ENCODE data around the gene ROBO1.

The ROBO1 gene

GRCh38 chr3:79358327-79358726 is 409.5 kb downstream of the ROBO1 start:
- no peaks in the 10 kb centered on the region for H4K20me1 ChIP-seq (ENCODE audit: insufficient read depth, low read length)
- H3K4me1 ChIP-seq (ENCODE audit: low read length): no peaks in the 10 kb centered on the region
- TF ChIP-seq CTCF (IDR thresholded peaks at IDR 0.05; ENCODE audit: low read length) (no peak), EZH2 (optimal IDR thresholded peaks at IDR 0.05; ENCODE audit: low read depth, low read length) (no peak), EZH2phosphoT487 (IDR thresholded peaks at IDR 0.05; ENCODE audit: low read length) (no peak)
- H3K9me3 ChIP-seq (replicated peaks; ENCODE audit: insufficient read depth, low read length): no peaks in the 10 kb centered on the region
- no peak overlapping the region for H2AFZ ChIP-seq (ENCODE audit: low read length)
- no peaks in the 10 kb centered on the region for H3K79me2 ChIP-seq (ENCODE audit: low read length)
- H3K4me3 ChIP-seq (ENCODE audit: low read length): no peak overlapping the region
- DNase-seq: no peak
- H3K36me3 ChIP-seq (replicated peaks; ENCODE audit: insufficient read depth, low read length): no peaks in the 10 kb centered on the region
- no peak overlapping the region for H3K9ac ChIP-seq (ENCODE audit: low read length)
- no peaks in the 10 kb centered on the region for H3F3A ChIP-seq (ENCODE audit: insufficient read depth, low read length)
- no peak overlapping the region for H3K27ac ChIP-seq (ENCODE audit: low read length)
- no peak overlapping the region for H3K4me2 ChIP-seq (ENCODE audit: low read depth, low read length)
- no peaks in the 10 kb centered on the region for H3K27me3 ChIP-seq (replicated peaks; ENCODE audit: insufficient read depth, low read length)
- no peaks in the 10 kb centered on the region for H3K9me2 ChIP-seq (replicated peaks; ENCODE audit: insufficient read depth, low read length)

GRCh38 chr3:79354179-79354688 is 413.6 kb downstream of the ROBO1 start:
- Histone ChIP-seq H3F3A (ENCODE audit: insufficient read depth, low read length) (no peaks in the 10 kb centered on the region), H3K4me1 (ENCODE audit: low read length) (no peaks in the 10 kb centered on the region), H3K27me3 (replicated peaks; ENCODE audit: insufficient read depth, low read length) (no peaks in the 10 kb centered on the region), H3K9me2 (replicated peaks; ENCODE audit: insufficient read depth, low read length) (no peaks in the 10 kb centered on the region), H4K20me1 (ENCODE audit: insufficient read depth, low read length) (no peaks in the 10 kb centered on the region), H3K9me3 (replicated peaks; ENCODE audit: insufficient read depth, low read length) (no peaks in the 10 kb centered on the region), H3K79me2 (ENCODE audit: low read length) (no peaks in the 10 kb centered on the region), H3K4me3 (ENCODE audit: low read length) (no peak overlapping the region), H3K4me2 (ENCODE audit: low read depth, low read length) (no peak overlapping the region), H3K27ac (ENCODE audit: low read length) (no peak overlapping the region), H3K36me3 (replicated peaks; ENCODE audit: insufficient read depth, low read length) (no peaks in the 10 kb centered on the region), H2AFZ (ENCODE audit: low read length) (no peak overlapping the region), H3K9ac (ENCODE audit: low read length) (no peak overlapping the region)
- no peak for TF ChIP-seq CTCF (IDR thresholded peaks at IDR 0.05; ENCODE audit: low read length)
- TF ChIP-seq EZH2 (optimal IDR thresholded peaks at IDR 0.05; ENCODE audit: low read depth, low read length): no peak
- no peak for TF ChIP-seq EZH2phosphoT487 (IDR thresholded peaks at IDR 0.05; ENCODE audit: low read length)
- no peak for DNase-seq

GRCh38 chr3:79351699-79352098 is 416.1 kb downstream of the ROBO1 start:
- Histone ChIP-seq H3K27me3 (replicated peaks; ENCODE audit: insufficient read depth, low read length) (no peaks in the 10 kb centered on the region), H4K20me1 (ENCODE audit: insufficient read depth, low read length) (no peaks in the 10 kb centered on the region), H3K4me2 (ENCODE audit: low read depth, low read length) (no peak overlapping the region), H3K9ac (ENCODE audit: low read length) (no peak overlapping the region), H3K4me3 (ENCODE audit: low read length) (no peak overlapping the region), H3K4me1 (ENCODE audit: low read length) (no peaks in the 10 kb centered on the region), H3K27ac (ENCODE audit: low read length) (no peak overlapping the region), H3K36me3 (replicated peaks; ENCODE audit: insufficient read depth, low read length) (no peaks in the 10 kb centered on the region), H3K79me2 (ENCODE audit: low read length) (no peaks in the 10 kb centered on the region), H3K9me2 (replicated peaks; ENCODE audit: insufficient read depth, low read length) (no peaks in the 10 kb centered on the region), H3K9me3 (replicated peaks; ENCODE audit: insufficient read depth, low read length) (no peaks in the 10 kb centered on the region), H3F3A (ENCODE audit: insufficient read depth, low read length) (no peaks in the 10 kb centered on the region), H2AFZ (ENCODE audit: low read length) (no peak overlapping the region)
- TF ChIP-seq CTCF (IDR thresholded peaks at IDR 0.05; ENCODE audit: low read length) (no peak), EZH2 (optimal IDR thresholded peaks at IDR 0.05; ENCODE audit: low read depth, low read length) (no peak), EZH2phosphoT487 (IDR thresholded peaks at IDR 0.05; ENCODE audit: low read length) (no peak)
- no peak for DNase-seq

All from MM.1S (cell line).